Activated CD4-positive, alpha-beta T cell treated with anti-CD3 and anti-CD28 coated beads, Interleukin-2, amount 50 U/mL, for 4 hours (primary cell): ENCODE results near the gene SPRYD3.
"Not testable (repeated sequence)": the region's sequence is repeated elsewhere in the genome, so short reads cannot be mapped to it uniquely, and the experiment has no call there.

Experiments used
- DNase-seq, 2 experiments: peaks; one replicate each; pipeline ENCODE4 v3.0.0-alpha.2; 2020

Gene SPRYD3, protein sequence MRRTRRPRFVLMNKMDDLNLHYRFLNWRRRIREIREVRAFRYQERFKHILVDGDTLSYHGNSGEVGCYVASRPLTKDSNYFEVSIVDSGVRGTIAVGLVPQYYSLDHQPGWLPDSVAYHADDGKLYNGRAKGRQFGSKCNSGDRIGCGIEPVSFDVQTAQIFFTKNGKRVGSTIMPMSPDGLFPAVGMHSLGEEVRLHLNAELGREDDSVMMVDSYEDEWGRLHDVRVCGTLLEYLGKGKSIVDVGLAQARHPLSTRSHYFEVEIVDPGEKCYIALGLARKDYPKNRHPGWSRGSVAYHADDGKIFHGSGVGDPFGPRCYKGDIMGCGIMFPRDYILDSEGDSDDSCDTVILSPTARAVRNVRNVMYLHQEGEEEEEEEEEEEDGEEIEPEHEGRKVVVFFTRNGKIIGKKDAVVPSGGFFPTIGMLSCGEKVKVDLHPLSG

DNA sequence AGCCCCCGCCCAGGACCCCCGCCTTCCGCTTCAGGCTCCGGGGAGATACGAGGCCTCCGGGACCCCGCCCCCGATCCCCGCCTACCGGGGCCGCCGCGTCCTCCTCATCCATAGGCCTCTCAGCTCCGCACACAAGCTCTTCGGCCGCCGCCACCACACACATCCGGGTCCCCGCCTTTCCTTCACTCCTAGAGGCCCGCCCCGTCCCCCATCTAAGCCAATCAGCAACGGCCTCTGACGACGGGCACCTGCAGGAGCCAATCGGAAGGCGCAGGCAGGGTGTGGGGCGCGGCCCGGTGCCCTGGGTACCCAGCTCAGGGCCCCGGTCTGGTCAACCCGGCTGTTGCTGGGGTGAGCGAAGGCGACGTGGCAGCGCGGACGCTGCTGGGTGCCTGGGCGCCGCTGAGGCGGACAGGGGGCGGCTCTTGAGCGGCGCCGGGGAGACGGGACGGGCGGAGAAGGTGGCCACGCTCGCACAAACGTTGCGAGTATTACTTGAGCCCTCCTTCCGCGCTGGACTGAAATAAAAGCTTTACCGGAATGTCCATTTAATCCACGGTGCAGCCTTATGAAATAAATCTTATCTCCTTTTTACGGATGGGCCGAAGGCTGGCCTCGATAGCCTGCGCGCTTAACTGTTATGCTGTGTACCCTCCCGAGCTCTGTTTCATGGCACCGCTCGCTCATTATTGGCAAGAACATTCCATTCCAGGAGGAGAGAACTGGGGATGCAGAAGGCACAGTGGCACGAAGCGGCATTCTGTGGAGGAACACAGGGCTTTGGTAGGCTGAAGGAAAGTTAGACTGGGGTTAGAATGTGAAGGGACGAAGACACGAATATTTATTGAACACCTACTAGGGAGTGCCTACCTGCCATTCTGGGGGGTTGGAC, at the start of gene SPRYD3:
Gene SPRYD3, minus strand, starts transcription at position 165 of the 892 bp plus-strand sequence. Its CDS starts 57 bp downstream, at position 108.
- peak; percentile 95 for DNase-seq

DNA sequence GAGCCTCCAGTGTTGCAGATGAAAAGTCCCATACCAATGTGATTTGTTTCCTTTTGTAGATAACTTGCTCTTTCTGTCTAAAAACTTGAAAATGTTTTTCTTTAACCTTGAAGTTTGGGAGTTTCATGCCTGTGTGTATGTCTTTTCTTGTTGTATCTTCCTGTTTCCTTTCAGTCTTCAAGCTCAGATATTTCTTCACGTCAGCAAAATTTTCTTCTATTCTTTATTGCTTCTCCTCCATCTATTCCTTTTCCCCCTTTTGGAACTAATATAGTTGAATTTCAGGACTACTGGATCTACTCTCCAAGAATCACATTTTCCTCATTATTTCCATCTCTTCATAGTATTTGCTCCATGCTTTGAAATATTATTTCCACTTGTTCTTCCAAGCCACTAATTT, 48.0 kb upstream of the SPRYD3 start:
- no peak for DNase-seq

GRCh38 chr12:53124352-53124723, 45.1 kb upstream of the SPRYD3 start:
- DNase-seq = no peak

GRCh38 chr12:53123578-53124351, 44.6 kb upstream of the SPRYD3 start:
- no peak for DNase-seq

- no peak for DNase-seq
These were observed 43.8 kb upstream of the SPRYD3 start for GRCh38 chr12:53122961-53123468.

DNA sequence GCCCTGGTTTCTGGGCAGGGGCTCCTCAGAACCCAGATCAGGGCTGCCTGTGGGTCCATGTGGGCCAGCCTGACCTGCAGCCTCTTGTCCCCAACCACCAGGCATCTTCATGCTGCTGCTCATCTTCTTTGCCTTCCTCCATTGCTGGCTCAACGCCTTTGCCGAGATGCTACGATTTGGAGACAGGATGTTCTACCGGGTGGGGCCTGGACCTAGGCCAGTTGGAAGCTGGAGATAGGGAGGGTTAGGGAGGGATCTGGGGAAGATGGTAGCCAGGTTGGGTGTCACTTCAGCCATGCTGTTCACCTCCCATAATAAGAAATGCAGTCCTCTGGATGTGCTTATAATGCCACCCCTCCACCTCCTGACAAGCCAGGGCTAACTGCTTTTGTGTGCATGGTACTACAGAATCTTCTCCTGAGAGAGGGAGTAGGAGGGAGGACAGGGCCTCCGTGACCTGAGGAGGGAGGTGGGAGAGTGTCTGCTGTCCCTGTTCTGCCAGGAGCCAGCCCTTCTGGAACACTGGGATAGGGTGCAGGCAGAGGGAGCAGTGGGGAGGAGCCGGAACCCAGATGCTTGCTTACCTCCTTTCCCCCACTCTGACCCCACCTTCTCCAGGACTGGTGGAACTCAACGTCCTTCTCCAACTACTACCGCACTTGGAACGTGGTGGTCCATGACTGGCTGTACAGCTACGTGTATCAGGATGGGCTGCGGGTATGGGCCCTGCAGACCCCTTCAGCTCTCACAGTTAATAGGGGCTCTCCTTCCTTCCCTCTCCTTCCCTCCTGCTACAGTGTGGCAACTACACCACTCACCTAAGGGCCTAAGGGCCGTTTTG, 41.7 kb upstream of the SPRYD3 start:
- no peak for DNase-seq

DNA sequence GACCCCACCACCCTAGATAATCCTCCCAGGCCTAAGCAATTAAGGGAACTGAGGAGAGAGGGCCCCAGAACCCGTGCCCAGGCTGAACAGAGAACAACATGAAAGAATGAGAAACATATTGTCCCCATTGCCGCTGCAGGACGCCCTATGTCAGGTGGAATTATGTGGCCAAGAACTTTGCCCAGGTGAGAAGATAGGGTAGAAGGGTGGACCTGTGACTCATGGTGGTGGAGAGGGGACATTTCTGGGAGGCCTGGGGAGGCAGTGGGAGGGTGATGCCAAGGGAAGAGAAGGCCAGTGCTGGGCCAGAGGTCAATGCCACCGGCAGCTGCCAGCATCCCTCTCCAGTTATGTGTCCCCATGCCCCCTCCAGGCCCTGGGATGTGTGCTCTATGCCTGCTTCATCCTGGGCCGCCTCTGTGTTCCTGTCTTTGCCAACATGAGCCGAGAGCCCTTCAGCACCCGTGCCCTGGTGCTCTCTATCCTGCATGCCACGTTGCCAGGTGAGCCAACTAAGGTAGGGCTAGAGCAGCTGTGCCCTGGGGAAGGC, 39.6 kb upstream of the SPRYD3 start:
- DNase-seq = no peak

DNA sequence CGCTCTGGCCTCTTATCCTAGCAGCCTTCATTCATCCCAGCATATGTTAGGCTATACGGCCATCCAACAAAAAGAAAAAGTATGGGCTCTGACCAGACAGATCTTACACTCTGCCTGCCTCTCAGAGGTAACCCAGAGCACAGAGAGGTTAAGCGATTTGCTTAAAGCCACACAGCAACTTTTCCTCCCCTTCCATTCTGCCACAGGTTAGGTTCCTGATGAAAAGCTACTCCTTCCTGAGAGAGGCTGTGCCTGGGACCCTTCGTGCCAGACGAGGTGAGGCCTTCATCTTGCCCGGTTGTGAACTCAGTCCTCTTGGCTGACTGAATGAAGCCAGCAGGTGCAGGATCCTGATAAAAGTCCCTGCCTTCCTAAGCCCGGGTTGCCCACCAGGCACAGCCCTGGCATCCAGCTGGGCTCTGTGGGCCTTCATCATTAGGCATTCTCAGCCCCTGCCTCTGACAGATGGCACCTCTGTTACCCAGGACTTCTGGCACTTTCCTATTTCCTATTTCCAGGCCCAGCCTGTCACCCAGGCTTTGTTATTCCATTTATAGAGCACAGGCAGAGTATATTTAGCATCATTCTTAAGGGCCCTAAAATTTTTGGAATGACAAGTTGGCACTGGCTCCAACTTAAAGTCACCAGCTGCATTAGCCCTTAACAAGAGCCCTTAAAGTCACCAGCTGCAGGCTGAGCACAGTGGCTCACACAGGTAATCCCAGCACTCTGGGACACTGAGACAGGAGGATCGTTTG, 36.9 kb upstream of the SPRYD3 start:
- DNase-seq = no peak

DNA sequence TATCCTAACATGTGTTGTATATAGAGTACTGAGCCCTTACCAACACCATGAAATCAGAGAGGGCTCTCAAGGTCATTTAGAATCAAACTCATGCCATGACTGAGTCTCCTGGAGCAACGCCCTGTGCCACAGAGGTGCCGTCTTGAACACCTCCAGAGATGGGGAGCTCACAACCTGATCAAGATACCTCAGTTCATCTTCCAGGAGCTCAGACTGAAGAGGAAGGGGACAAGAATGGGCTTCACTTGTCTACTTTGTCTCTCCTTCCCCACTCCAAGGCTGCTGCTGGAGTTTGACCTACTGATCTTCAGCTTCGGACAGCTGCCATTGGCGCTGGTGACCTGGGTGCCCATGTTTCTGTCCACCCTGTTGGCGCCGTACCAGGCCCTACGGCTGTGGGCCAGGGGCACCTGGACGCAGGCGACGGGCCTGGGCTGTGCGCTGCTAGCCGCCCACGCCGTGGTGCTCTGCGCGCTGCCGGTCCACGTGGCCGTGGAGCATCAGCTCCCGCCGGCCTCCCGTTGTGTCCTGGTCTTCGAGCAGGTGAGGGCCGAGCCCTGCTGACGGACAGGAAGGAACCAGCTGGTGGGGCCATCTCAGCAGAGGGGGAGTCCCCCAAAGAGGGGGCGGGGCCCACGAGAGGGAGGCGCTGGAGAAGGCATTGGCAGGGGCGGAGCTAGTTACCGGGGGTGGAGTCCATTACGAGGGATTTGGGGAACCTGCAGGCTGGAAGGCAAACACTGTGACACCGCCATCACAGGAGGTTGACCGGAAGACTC, 36.1 kb upstream of the SPRYD3 start:
- no peak for DNase-seq

GRCh38 chr12:53113951-53114350, 34.8 kb upstream of the SPRYD3 start:
- DNase-seq = no peak

DNA sequence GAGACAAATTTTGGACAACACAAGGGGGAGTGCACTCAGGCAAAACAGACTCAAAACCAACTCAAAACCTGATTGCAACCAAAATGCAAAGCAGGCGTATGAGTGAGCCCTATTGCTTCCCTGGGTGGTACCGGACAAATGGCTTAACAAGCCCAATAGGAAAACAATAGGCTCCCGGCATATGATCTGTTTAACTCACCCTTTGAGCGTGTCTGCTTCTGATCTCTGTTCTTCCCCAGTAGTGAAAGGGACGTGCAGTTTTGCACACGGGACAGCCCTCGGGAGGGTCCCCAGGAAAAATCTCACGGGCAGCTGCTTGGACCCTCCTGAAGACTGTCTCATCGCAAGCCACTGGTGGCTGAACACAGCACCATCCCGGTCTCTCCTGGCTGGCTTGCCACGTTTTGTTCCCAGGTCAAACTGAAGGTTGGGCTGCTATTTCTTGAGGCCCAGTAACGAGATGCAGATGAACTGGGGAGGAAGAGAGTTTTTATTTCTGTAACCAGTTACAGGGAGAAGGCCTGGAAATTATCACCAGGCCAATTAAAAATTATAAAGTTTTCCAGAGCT, 34.0 kb upstream of the SPRYD3 start:
- no peak for DNase-seq

GRCh38 chr12:53112431-53112830, 33.2 kb upstream of the SPRYD3 start:
- DNase-seq = not testable (repeated sequence)

- DNase-seq = no peak
These were observed 27.9 kb upstream of the SPRYD3 start for GRCh38 chr12:53107122-53107521.

DNA sequence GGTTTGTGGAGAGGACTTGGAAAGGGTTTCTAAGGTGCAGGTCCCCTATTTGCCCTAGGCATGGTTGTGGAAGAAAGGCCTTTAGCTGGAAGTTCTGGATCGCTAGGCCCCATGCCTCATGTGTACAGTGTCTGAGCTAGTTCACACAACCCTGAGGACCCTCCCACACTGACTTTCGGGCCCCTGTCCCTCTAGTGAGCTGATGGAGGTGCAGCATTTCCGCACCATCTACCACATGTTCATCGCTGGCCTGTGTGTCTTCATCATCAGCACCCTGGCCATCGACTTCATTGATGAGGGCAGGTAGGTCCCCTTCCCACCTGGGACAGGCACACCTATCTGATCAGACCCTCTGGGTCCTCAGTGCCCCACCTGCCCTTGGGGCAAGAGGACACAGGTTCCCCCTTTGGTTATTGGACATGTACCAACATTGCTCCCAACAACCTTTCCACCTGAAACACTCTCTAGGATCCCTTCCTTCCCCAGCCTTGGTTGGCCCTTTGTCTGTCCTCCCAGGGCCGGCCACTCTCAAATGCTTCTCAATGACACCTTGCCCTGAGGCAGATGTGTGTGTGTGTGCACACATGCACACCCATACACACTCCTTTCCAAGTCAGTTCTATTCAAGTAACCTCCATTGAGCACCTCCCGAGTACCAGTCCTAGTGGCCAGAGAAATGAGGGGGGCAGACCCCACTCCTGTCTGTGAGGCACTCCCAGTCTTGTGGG, 26.7 kb upstream of the SPRYD3 start:
- no peak for DNase-seq

DNA sequence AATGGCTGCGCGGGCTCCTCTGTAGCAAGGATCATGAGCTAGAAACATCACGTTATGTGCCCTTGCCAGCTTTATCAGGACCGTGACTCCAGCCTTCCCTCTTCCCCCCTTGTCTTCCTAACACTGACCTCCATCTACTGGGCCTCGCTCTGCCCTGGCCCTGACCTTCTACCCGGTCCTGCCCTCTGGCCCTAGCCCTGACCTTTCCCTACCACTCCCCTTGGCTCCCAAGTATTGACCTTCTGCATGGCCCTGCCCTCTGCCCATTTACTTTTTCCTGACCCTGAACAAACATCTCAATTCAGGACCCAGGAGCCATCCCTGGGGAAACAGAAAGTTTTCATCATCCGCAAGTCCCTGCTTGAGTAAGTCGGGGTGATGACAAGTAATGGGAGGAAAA, 26.1 kb upstream of the SPRYD3 start:
- DNase-seq = no peak

DNA sequence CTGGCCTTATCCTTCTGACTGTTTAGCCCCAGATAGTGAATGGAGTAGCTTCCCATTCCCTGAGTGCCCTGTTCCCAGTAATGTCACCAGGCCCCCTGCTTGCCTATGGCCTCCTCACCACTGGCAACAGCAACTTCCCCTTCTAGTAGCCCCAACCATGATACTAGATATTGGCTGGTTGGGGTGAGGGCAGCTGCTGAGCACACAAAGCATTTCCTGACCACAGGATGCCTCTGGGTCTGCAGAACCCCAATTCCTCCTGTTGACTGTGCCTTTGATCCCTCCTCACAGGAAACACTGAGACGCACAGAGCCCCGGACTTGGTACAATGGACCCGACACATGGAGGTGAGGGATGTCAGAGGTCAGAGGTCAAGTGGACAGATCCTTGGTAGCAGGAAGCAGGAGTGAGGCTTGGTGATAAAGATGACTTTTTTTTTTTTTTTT, 24.7 kb upstream of the SPRYD3 start:
- DNase-seq = no peak

DNA sequence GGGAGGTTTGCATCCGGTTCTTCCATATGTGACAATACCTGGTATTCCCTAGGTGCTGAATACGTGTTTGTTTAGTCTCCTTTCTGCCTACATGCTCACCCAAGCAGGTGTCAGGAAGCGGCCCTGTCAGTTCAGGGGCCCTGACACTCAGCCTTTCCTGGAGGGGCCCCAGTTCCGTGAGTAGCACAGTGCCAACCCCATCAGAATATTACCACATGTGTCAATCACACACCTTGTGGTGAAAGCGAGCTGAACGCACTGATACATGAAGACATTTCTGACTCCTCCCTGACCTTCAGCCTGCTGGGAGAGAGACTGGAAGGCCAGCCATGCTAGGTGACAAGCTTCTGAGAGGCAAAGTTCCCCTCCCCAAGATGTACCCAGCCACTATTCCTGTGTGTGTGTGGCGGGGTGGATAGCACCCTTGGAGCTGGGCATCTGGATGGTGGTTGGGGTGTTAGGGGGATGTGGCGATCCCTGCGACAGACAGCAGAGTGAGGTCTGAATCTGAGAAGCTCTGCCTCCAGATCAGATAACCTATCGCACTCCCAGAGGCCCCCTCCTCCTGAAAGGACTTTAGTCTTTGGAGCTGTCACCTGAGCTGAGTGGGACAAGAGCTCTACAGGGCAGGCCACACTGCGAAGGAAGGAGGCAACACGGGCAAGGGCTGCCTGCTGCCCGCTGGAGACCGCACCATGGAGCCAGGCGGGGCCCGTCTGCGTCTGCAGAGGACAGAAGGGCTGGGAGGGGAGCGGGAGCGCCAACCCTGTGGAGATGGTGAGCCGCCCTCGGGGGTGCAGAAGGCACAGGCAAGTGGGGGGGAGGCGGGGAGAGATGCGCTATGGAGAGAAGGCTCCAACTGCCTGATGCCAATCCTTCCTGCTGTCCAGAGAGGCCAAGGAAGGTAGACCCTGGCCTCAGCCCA, 24.0 kb upstream of the SPRYD3 start, which contains the start of gene SOAT2:
Gene SOAT2, plus strand, starts transcription at position 604 of the 925 bp plus-strand sequence. Its CDS starts 92 bp downstream, at position 696.
- DNase-seq = peak; percentile 28 to 31
